Stimulated activated CD4-positive, alpha-beta T cell treated with anti-CD3 and anti-CD28 coated beads, Interleukin-1b, Interleukin-23, amount 100 ng/mL, for 24 hours (primary cell): ENCODE measurements around the gene ST6GALNAC1.

Experiments used
- DNase-seq, 4 experiments: peaks; one replicate each; pipeline ENCODE4 v3.0.0-alpha.2; 2020; ENCODE audit warnings: low read depth in 4 of 4, low spot score in 1 of 4

ST6GALNAC1 gene

GRCh38 chr17:76643553-76644148 lies at the start of gene ST6GALNAC1:
Gene ST6GALNAC1, minus strand, starts transcription at chr17:76643757. Its CDS starts 119 bp downstream, at chr17:76643638.
- DNase-seq, result peak in 2 of 4 experiments; percentile 6 to 10

- no peak for DNase-seq
Measured at GRCh38 chr17:76691379-76692191, 48.0 kb upstream of the ST6GALNAC1 start.

DNA sequence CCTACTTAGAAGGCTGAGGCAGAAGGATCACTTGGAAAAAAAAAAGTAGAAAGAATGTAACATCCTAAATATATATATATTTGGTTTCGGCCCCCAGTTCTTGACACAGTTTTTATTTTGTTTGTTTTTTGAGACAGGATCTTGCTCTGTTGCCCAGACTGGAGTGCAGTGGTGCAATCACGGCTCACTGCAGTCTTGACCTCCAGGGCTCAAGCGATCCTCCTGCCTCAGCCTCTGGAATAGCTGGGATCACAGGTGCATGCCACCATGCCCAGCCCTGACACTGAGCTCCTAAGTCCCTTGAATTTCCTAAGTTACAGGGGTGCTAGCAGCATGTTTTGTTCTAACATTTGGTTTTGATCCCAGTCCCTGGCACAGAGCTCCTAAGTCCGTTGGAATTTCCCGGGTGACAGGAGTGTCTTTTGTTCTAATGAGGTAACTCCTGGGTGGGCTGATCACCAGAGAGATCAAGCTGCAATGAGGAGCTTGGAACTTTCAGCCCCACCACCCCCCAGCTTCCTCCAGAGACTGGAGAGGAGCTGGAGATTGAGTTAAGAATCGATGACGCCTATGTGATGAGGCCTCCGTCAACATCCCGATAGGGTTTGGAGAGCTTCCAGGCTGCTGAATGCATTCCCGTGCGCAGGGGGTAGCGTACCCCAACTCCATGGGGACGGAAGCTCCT lies 47.2 kb upstream of the ST6GALNAC1 start:
- DNase-seq, result no peak

- no peak for DNase-seq
Measured at GRCh38 chr17:76689859-76690258, 46.3 kb upstream of the ST6GALNAC1 start.

- no peak for DNase-seq
Measured at GRCh38 chr17:76688165-76688622, 44.6 kb upstream of the ST6GALNAC1 start.

DNA sequence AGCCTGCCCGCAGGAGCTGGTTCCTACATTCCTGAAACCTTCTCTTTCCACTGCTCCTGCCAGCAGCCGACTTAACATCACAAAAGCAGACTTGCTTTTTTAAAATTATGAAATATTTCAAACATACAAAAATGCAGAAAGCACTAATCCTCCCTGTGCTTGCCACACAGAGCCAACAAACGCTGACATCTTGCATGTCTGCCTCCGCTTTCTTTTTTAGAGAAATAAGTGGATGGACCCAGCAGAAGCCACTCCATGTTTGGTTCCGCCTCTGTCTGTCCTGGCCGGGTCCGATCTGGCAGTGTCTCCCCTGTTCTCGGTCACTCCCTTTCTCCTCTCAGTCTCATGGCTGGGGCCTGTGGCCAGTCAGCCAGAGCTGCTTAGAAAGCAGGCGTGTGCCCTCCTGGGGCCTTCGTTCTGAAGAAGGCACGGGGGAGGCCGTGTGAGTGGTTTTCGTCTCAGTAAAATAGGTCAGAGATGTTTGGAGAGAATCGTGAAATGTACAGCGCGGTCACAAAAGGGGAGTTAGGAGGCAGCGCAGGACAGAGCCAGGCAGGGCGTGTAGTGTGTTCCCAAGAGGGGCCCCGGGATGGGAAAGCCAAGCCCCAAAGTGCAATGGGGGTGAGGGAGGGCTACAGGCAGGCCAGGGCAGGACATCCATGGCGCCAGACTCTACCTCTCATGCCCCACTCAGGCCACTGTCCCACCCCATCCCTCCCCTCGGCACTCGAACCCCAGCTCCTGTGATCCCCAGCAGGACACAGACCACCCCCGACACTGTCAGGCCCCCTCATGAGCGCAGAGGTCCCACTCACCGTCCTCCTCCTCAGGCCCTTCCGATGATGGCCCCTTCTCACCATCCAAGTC lies 44.0 kb upstream of the ST6GALNAC1 start:
- no peak for DNase-seq

- no peak for DNase-seq
Measured at GRCh38 chr17:76686538-76687297, 43.2 kb upstream of the ST6GALNAC1 start.

GRCh38 chr17:76685846-76686245 lies 42.3 kb upstream of the ST6GALNAC1 start:
- DNase-seq, result no peak

GRCh38 chr17:76685366-76685765 lies 41.8 kb upstream of the ST6GALNAC1 start:
- DNase-seq, result no peak

DNA sequence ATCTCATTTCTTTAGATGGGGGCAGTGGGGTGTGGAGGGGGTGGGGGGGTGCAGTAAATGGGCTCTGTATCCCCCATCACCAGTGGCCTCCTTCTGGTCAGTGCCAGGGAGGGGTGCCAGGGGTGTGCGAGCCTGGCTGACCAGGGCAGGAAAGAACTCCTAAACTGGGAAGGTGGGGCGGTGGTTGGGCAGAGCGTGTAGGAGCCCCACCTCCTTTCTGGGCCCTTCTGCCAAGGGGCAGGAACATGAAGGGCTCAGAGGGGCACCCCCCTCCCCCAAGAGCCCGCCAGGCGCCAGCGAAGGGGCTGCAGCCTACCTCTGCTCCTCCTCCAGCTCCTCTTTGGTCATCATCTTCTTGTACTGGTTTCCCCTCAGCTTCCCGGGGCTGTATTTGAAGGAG lies 41.2 kb upstream of the ST6GALNAC1 start:
- no peak for DNase-seq

DNA sequence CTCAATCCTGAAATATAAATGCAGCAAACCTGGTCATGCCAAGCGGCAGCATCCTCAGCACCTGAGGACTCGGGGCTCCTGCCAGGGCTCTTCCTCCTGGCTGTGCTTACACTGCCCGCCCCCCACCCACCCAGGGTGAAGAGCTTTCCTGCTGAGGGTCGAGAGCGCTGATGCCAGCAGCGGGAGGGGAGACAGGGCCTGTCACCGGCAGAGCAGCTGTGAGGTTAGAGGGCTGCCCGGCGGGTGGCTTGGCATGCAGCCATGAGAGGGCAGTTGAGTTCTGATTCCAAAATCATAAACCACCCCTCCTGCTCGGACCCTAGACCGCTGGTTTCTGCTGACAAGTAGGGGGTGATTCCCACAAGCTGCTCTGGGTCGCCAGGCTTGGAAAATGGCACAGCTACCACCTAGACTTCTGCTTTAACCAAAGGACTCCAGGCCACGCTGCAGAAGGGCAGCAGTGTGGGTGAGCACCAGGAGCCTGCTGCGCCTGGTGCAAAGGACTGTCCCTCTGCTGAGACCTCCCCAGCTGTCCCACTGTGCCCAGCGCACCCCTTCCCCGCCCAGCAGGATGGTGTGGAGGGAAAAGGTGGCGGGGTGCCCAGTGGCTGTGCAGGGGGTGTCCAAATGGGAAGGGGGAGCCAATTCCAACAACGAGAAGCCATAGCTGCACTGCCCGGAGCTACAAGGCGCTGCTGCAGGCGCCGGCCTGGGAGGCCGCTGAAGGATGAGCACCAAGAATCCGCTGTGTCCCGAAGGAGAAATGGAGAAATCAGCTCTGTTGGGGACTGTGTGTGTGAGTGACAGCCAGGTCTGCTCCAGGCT lies 40.6 kb upstream of the ST6GALNAC1 start:
- no peak for DNase-seq

DNA sequence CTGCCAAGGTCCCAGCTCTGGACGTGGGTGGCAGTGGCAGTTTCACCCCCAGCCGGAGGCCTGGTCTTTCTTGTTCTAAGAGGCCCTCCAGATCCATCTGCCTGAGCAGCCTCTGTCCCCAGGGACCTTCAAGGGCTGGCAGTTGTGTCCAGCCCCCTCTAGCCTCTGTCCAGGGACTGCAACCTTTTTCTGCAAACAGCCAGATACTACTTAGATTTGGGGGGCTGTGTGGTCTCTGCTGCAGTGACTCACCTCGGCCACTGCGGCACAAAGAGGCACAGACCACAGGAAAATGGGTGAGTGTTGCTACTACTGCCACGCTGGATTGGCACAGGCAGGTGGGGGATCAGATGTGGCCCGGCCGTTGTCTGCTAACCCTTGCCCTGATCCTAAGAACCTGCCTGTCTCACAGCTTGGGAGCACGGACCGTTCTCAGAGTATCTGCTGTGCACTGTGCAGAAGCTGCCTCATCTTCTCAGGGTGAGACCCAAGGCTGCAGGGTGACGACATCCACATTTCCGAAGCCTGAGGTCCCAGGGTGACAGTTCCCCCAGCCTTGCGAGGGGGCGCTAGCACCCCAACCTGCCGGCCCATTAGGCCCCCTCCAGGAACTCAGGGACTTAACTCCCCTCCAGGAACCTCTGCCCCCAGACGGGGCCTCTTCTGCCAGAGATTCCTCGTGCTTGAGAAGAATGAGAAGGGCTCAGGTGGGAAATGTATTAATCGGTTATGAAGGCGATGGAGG lies 39.6 kb upstream of the ST6GALNAC1 start:
- no peak for DNase-seq

DNA sequence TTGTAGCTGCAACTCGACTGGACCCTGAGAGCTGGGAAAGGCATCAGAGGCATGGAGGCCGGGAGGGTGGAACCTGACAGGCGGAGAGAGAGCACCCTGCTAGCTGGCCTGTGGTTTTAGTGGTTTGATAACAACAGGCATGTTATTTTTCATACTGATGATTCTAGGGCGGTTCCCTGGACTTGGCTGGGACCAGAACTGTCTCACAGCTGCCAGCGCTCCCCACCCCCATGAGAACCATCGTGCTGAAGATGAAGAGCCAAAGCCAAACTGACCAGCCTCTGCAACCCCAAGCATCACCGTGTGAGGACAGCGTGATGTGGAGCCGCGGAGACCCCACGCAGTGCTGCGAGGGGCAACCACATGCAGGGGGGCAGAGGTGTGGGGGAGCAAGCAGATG lies 38.7 kb upstream of the ST6GALNAC1 start:
- DNase-seq, result no peak

DNA sequence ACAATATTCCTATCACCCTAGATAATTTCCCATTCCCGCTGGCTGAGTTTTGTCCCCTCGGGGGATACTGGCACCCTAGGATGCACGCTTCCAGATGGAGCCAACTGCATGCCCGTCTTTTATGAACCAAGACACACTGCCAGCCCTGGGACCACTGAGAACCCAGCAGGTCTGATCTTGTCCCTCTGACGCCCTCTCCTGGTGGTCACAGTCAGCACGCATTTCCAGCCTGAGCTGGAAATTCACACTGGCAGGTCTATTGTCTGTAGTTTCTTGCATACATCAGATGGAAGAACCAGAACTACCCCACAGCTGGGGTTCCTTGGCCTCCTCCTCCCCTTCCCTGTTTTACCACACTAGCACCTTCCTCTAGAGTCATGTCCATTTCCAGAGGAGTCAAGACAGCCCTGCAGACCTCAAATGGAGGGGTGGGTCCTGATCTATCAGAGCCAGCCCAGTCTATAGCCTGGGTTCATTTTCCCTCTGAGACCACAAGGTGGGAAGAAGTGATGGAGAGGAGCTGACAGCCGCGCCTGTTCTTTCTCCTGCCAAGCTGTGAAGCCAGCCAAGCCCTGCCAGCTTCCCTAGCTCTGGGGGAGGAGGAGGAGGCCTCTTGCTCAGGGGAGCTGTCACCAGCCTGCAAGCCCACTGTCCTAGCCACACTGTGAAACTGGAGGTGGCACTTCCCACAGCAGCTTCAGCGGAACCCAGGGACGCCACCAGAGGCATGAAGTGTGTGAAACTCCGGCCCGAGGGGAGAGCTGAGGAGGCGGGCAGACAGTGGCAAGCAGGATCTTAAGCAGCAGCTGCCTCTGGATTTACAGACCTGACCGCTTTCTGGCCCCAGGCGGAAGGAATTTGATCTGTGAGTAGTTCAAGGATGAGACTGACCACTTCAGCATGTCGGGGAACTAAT lies 37.9 kb upstream of the ST6GALNAC1 start:
- peak in 3 of 4 experiments; percentile 39 to 55 (median 39) for DNase-seq

DNA sequence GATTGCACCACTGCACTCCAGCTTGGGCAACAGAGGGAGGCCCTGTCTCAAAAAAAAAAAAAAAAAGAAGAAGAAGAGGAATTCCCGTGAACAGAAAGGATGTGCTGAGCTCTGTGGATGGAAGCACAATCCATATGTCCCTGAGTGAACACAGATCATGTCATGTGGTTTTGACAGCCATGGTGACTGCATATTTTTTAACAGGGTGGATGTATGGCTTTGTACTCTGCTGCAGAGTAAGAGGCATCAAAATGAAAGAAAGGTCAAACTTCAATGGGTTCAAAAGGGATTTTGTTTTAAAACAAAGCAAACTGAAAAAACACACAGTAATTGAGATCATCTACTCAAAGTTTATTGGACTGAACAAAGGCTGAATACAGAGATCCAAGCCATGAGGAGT lies 35.7 kb upstream of the ST6GALNAC1 start:
- DNase-seq, result no peak

GRCh38 chr17:76678330-76678729 lies 34.8 kb upstream of the ST6GALNAC1 start:
- DNase-seq, result no peak

DNA sequence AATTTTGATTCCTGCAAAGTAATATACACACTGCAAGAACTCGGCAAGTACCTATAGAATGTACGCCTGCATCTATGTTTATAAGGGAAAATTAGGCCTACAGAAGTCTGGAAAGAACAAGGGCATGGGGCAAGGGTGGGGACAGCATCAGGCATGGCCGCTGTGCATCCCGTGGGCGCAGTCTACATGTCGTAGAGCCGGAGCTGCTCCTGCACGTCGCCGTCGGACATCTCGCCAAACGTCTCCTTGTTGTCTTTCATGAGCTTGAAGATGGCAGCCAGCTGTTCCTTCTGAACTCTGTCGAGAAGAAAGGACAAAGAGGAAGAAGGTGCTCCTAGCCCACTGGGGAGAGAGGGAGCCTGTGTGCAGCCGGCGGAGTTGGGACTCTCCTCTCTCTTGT lies 33.8 kb upstream of the ST6GALNAC1 start:
- DNase-seq, result no peak

- DNase-seq, result no peak
Measured at GRCh38 chr17:76676629-76677028, 33.1 kb upstream of the ST6GALNAC1 start.
